HG03064 (cell line): ENCODE measurements around the gene NT5C3A.

Source experiments
- ATAC-seq: cut with Tn5 transposase; IDR thresholded peaks from one replicate; pipeline ENCODE4 v1.9.1; 2021; ENCODE audit warnings: low read depth; ENCODE audit not compliant: unreplicated experiment

Gene NT5C3A

GRCh38 chr7:33076737-33077136 is 14.2 kb upstream of the NT5C3A start:
- ATAC-seq: no peak

- ATAC-seq: no peak
Measured at GRCh38 chr7:33075818-33076518, 13.4 kb upstream of the NT5C3A start.

DNA sequence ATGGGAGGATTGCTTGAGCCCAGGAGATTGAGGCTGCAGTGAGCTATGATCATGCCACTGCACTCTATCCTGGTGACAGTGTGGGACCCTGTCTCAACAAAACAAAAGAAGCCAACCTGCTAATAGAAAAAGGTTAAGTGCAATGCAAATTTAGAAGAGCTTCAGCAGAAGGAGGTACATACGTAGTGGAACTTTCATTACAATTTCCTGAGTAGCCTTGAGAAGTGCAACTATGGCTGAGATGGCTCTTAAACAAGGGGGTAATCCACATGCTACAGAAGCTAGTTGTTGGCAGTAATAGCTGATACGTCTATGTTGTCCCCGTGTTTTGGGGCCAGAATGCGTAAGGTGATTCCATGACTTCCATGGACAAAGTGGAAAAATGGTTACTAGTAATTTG is 10.7 kb upstream of the NT5C3A start:
- no peak for ATAC-seq

DNA sequence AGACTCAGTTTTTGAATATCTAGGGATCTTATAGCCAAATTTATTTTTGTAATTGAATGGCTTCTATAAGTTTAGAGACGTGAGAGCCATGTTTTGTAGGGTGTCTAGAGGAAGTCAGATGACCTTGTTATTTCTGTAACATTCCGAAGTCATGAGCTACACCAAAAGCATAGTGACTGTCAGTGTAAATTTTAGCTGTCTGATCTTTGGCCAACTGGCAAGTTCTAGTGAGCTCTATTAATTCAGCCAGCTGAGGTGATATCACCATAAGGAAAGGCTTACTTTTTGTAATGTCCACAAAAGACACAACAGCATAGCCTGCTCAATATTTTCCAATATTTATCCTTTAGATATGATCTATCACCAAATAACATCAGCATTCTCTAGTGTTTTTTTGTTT is 9.9 kb upstream of the NT5C3A start:
- ATAC-seq: no peak

- no peak for ATAC-seq
Measured at GRCh38 chr7:33070831-33071230, 8.3 kb upstream of the NT5C3A start.

DNA sequence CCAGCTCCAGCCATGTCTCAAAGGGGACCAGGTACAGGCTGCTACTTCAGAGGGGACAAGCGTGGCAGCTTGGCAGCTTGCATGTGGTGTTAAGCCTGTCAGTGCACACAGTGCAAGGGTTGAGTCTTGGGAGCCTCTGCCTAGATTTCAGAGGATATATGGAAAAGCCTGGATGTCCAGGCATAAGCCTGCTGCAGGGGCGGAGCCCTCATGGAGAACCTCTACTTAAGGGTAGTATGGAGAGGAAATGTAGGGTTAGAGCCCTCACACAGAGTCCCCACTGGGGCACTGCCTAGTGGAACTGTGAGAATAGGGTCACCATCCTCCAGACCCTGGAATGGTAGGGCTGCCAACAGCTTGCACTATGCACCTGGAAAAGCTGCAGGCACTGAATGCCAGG is 7.7 kb upstream of the NT5C3A start:
- ATAC-seq: no peak

- no peak for ATAC-seq
Measured at GRCh38 chr7:33067921-33068320, 5.3 kb upstream of the NT5C3A start.

- no peak for ATAC-seq
Measured at GRCh38 chr7:33066771-33067170, 4.2 kb upstream of the NT5C3A start.

- no peak for ATAC-seq
Measured at GRCh38 chr7:33065981-33066380, 3.4 kb upstream of the NT5C3A start.

- peak; percentile 96 for ATAC-seq
Measured at GRCh38 chr7:33062782-33063443, 337 bp upstream of the NT5C3A start.

DNA sequence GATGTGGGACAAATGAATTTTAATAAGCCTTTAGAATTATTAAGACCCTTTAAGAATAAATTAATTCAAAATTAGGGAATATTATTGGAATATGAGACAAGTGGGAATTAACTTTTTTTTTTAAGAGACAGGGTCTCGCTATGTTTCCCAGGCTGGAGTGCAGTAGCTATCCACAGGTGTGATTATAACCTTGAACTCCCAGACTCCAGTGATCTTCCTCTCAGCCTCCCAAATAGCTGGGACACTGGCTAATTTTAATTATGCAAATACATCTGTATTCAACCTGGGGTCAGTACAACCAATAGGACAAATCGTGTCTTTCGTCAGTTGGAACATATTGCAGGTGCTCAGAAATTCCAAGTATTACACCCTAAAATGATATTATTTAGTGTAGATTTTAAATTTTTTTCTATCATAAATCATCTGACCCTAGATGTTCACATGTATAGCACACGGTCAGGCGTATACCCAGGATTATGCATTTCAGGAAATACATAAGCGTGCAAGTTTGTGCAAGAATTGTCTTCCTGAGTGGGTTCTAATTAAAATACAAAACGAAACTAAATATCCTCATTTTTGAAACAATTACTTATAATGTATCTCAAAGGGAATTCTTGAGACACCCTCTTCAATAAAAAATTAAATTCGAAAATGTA is 1.2 kb downstream of the NT5C3A start:
- no peak for ATAC-seq

DNA sequence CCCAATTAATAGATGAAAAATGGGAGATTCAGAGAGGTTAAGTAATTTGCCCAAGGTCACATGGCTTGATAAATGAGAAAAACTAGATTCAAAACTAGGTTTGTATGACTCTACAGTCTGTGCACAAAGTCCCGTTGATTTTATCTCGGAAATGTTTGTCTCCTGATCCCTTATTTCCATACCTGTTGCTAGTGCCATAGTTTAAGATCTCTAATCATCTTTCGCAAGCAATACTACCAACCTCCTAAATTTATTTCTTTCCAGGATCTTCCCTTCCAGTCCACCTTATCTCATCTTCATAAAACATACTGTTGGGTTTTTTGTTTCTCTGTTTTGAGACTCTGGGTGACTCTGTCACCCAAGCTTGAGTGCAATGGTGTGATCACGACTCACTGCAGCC is 2.9 kb downstream of the NT5C3A start:
- ATAC-seq: no peak

DNA sequence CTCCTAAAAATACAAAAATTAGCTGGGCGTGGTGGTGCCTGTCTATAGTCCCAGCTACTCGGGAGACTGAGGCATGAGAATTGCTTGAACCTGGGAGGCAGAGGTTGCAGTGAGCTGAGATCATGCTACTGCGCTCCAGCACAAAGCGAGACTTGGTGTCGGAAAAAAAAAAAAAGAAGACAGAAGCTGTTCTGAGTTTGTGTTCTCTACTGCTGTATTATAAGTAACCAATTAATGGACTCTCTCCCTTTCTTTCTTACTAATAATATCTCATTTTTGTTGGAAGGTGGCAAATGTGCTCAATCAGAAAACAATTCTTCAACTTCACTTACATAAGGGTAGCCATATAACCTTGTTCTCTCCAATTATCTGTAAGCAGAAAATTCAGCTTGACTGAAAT is 7.4 kb downstream of the NT5C3A start:
- no peak for ATAC-seq

DNA sequence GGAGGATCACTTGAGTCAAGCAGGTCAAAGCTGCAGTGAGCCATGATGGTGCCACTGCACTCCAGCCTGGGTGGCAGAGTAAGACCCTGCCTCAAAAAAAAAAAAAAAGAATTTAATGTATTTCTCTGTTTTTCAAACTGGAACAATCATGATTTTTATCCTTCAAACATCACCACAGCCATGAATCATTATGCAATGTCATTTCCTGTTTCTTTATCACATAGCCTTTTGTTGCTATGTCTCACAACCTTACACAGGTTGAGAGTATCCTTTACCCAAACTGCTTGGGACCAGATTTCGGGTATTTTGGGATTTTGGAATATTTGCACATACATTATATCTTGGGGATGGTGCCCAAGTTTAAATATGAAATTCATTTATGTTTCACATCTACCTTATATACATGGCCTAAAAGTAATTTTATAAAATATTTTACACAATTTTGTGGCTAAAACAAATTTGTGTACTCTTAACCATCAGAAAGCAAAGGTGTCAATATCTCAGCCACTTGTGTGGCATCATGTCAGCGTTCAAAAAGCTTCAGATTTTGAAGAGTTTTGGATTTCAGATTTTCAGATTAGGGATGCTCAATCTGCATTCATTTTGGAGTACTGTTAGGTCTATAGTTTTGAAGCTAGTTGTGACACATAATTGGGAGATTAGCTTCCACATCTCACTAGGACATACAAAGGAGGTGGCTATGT is 8.2 kb downstream of the NT5C3A start:
- ATAC-seq: no peak

DNA sequence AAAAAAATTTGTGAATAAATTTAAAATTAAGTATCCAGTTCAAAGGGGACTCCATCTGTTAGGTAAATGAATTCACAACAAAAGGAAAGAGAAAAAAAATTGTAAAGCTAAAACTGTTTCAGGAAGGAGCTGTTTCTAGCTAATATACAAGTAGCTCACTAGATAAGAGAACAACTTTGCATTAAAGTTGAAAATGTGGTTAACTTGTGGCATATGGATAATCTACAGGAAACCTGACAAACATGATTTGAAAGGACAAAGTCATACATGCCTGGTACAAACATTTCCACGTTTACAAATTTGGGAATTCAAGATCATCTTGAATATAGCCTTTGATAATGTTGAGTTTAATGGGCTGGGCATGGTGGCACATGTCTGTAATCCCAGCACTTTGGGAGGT is 8.9 kb downstream of the NT5C3A start:
- ATAC-seq: no peak

- peak; percentile 43 for ATAC-seq
Measured at GRCh38 chr7:33050535-33051318, 11.8 kb downstream of the NT5C3A start.

GRCh38 chr7:33048704-33049103 is 13.9 kb downstream of the NT5C3A start:
- no peak for ATAC-seq

DNA sequence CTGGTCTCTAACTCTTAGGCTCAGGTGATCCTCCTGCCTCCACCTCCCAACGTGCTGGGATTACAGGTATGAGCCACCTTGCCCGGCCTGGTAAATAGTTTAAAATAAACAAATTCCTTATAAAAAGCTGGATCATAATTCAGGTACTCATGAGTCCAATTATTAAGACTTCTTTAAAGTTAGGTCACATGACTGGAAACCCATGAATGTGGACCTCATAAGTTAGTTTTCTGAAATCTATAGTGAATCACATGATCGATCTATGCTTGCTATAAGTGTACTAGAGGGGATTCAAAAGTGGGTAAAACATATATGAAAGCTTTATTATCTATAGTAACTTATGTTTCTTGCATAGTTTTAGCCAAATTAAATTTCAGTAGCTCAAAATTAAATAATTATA is 14.3 kb downstream of the NT5C3A start:
- no peak for ATAC-seq

DNA sequence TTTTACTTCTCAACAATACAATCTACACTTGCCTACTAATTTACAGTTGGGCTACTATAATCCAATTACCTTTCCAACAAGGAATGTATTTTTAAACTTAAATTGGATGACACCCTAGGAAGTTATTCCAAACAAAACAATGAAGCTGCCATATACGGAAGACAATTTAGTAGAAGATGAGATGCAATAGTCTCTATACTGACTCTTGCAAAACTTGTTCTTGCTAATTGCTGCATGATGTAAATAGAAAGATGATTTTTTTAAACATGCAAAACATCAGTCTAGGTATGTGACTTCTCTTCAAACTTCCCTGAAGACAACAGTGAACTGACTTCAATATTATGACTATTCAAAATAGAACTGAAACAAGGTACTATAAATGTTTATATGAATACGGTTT is 17.6 kb downstream of the NT5C3A start:
- peak; percentile 32 for ATAC-seq

GRCh38 chr7:33044401-33044718 is 18.2 kb downstream of the NT5C3A start:
- ATAC-seq: no peak
